Karpas-422 (cell line): ENCODE measurements around the gene PTGES3. TPM values are rescaled to one million over a fixed set of nuclear protein-coding genes. Genes with fewer than 3 reads are reported as not detected.
A peak's percentile ranks its signal among the peaks of the same experiment; 100 is the strongest.

Experiments used
- DNase-seq: peaks from one replicate; pipeline ENCODE4 v3.0.0-alpha.2; 2015
- H2AFZ ChIP-seq: fragments of 200-600 bp; sonication (generic); 2 replicates; pipeline ENCODE4 v1.6.1; 2014; ENCODE audit warnings: antibody characterized with exemption, low read length, mixed read lengths
- H3K27ac ChIP-seq: fragments of 200-600 bp; sonication (generic); 2 replicates; pipeline ENCODE4 v1.5.1; 2014; ENCODE audit warnings: mild to moderate bottlenecking, low read length, moderate library complexity
- H3K27me3 ChIP-seq: fragments of 200-600 bp; sonication (generic); 2 replicates; pipeline ENCODE4 v1.6.1; 2014; ENCODE audit warnings: low read length, mixed read lengths
- H3K36me3 ChIP-seq: fragments of 200-600 bp; sonication (generic); 2 replicates; pipeline ENCODE4 v1.6.1; 2014; ENCODE audit warnings: low read length, mixed read lengths; ENCODE audit not compliant: insufficient read depth
- H3K4me1 ChIP-seq: fragments of 200-600 bp; sonication (generic); 2 replicates; pipeline ENCODE4 v1.6.1; 2014; ENCODE audit warnings: mild to moderate bottlenecking, low read length, mixed read lengths
- H3K4me2 ChIP-seq: fragments of 200-600 bp; sonication (generic); 2 replicates; pipeline ENCODE4 v1.6.1; 2014; ENCODE audit warnings: low read length, low read depth, mild to moderate bottlenecking; ENCODE audit not compliant: poor library complexity, severe bottlenecking
- H3K4me3 ChIP-seq: fragments of 200-600 bp; sonication (generic); 2 replicates; pipeline ENCODE4 v1.5.1; 2014; ENCODE audit warnings: mild to moderate bottlenecking, antibody characterized with exemption, low read length, mixed read lengths
- H3K79me2 ChIP-seq: fragments of 200-600 bp; sonication (generic); 2 replicates; pipeline ENCODE4 v1.6.1; 2014; ENCODE audit warnings: mild to moderate bottlenecking, low read length, mixed read lengths
- H3K9ac ChIP-seq: fragments of 200-600 bp; sonication (generic); 2 replicates; pipeline ENCODE4 v1.6.0; 2014; ENCODE audit warnings: low read length
- H3K9me2 ChIP-seq: fragments of 200-600 bp; sonication (generic), shearing (Covaris generic); replicated peaks from 2 replicates; pipeline ENCODE4 v1.6.0; 2014; ENCODE audit warnings: mild to moderate bottlenecking, low read length, moderate library complexity; ENCODE audit not compliant: insufficient read depth
- H3K9me3 ChIP-seq: fragments of 300-700, 200-600 bp; sonication (generic); 2 replicates; pipeline ENCODE4 v1.6.1; 2014; ENCODE audit warnings: low read length, mixed read lengths
- H4K20me1 ChIP-seq: fragments of 200-600 bp; sonication (generic); 2 replicates; pipeline ENCODE4 v1.6.1; 2014; ENCODE audit warnings: mild to moderate bottlenecking, antibody characterized with exemption, low read length, low read depth; ENCODE audit not compliant: insufficient read depth
- total RNA-seq: library from RNA; depleted of rRNA; stranded (reverse); fragments of >200 nt; shearing (Covaris generic); gene quantifications from 2 replicates; pipeline ENCODE4 v1.2.3, GENCODE V29; 2014; ENCODE audit warnings: low replicate concordance

PTGES3 gene
- total RNA-seq, 1 experiment from 2014 or later: 126 TPM

DNA sequence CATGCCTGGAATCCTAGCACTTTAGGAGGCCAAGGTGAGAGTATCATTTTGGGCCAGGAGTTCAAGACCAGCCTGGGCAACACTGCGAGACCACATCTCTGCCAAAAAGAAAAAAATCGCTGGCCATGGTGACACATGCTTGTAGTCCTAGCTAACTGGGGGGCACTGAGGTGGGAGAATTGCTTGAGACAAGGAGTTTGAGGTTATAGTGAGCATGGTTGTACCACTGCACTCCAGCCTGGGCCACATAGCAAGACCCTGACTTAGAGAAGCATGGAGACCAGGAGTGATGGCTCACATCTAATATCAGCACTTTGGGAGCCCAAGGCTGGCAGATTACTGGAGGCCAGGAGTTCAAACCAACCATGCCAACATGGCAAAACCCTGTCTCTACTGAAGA lies 9.2 kb downstream of the PTGES3 start:
- no peaks in the 10 kb centered on the region for H3K4me1 ChIP-seq
- H3K9me3 ChIP-seq: no peaks in the 10 kb centered on the region
- no peaks in the 10 kb centered on the region for H3K27me3 ChIP-seq
- H3K4me2 ChIP-seq: no peak overlapping the region
- no peak overlapping the region for H3K9ac ChIP-seq
- no peak overlapping the region for H3K4me3 ChIP-seq
- no peaks in the 10 kb centered on the region for H3K9me2 ChIP-seq
- H3K36me3 ChIP-seq: peaks cover 20% of the 10 kb centered on the region; the same call in 1 of the 2 replicates
- H3K79me2 ChIP-seq: peaks cover 96% of the 10 kb centered on the region
- no peak overlapping the region for H2AFZ ChIP-seq
- no peak overlapping the region for H3K27ac ChIP-seq
- DNase-seq: no peak
- H4K20me1 ChIP-seq: peaks cover 66% of the 10 kb centered on the region

DNA sequence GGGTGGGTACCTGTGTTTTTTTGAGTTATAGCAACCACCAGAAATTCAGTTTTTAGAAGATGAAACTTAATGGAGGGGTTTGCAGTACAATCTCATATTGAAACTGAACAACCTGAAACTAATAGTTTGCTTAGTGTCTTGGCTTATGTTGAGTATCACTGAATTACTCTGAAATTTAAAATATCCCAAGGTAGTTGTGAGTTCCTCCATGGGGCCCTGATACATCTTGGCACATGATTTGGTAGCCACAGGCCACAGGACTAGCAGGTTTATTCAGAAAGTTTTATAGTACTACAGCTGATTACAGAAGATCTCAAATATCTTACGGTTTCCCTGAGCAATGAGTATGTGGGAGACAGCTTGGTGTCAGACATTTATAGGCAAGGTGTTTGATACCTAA lies 10.4 kb downstream of the PTGES3 start:
- no peak overlapping the region for H3K9ac ChIP-seq
- peaks cover 69% of the 10 kb centered on the region for H4K20me1 ChIP-seq
- no peaks in the 10 kb centered on the region for H3K9me3 ChIP-seq
- H2AFZ ChIP-seq: no peak overlapping the region
- H3K4me2 ChIP-seq: no peak overlapping the region
- no peak overlapping the region for H3K27ac ChIP-seq
- peaks cover 93% of the 10 kb centered on the region for H3K79me2 ChIP-seq
- no peak overlapping the region for H3K4me3 ChIP-seq
- no peak for DNase-seq
- no peaks in the 10 kb centered on the region for H3K4me1 ChIP-seq
- no peaks in the 10 kb centered on the region for H3K9me2 ChIP-seq
- H3K27me3 ChIP-seq: no peaks in the 10 kb centered on the region
- H3K36me3 ChIP-seq: peaks cover 25% of the 10 kb centered on the region; the same call in 1 of the 2 replicates

DNA sequence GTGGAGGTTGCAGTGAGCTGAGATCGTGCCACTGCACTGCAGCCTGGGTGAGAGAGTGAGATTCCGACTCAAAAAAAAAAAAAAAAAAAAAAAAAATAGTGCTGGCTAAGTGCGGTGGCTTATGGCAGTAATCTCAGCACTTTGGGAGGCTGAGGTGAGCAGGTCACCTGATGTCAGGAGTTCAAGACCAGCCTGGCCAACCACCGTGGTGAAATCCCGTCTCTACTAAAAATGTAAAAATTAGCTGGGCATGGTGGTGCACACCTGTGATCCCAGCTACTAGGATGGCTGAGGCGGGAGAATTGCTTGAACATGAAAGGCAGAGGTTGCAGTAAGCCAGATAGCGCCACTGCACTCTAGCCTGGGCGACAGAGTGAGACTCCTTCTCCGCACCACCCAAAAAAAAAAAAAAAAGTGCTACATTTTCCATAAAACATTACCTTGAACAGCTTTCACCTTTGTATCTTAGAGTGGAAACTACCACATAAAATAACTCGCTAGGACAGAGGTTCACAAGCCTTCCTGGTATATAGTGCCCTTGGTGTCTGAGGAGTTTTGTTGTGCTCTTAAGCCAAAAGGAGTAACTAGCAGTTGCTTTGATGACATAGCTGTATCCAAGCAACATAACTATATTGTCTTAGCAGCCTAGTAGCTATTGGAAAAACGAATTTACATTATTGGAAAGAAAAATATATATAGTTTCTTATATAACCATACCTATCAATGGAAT lies 11.1 kb downstream of the PTGES3 start:
- DNase-seq: no peak
- H2AFZ ChIP-seq: no peak overlapping the region
- peaks cover 66% of the 10 kb centered on the region for H4K20me1 ChIP-seq
- no peaks in the 10 kb centered on the region for H3K4me1 ChIP-seq
- no peaks in the 10 kb centered on the region for H3K9me3 ChIP-seq
- no peak overlapping the region for H3K4me3 ChIP-seq
- no peak overlapping the region for H3K27ac ChIP-seq
- H3K27me3 ChIP-seq: no peaks in the 10 kb centered on the region
- no peak overlapping the region for H3K4me2 ChIP-seq
- no peaks in the 10 kb centered on the region for H3K9me2 ChIP-seq
- peaks cover 93% of the 10 kb centered on the region for H3K79me2 ChIP-seq
- no peak overlapping the region for H3K9ac ChIP-seq
- peaks cover 28% of the 10 kb centered on the region for H3K36me3 ChIP-seq

DNA sequence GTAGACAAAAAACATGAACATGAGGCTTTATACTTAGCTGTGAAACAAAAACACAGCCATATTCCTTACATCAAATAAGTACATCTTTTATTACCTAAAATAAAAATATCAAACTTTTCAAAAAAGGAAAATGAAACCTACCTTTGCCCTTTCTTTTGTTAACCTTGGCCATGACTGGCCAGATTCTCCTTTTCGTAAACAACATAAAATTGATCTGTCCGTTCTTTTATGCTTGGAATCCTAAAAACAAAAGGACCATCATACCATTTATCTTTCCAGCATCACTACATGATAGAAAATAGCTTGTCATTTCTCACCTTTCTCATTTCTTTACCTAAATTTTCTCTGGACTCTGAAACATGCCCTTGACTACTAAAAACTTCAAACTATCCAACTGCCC lies 16.5 kb downstream of the PTGES3 start:
- Histone ChIP-seq H3K4me1 (no peaks in the 10 kb centered on the region), H3K4me2 (no peak overlapping the region), H3K9me2 (no peaks in the 10 kb centered on the region), H3K9ac (no peak overlapping the region), H3K27me3 (no peaks in the 10 kb centered on the region), H3K9me3 (no peaks in the 10 kb centered on the region), H3K79me2 (peaks cover 64% of the 10 kb centered on the region), H3K27ac (no peak overlapping the region), H3K4me3 (no peak overlapping the region), H3K36me3 (peaks cover 57% of the 10 kb centered on the region), H2AFZ (no peak overlapping the region), H4K20me1 (peaks cover 30% of the 10 kb centered on the region)
- no peak for DNase-seq

DNA sequence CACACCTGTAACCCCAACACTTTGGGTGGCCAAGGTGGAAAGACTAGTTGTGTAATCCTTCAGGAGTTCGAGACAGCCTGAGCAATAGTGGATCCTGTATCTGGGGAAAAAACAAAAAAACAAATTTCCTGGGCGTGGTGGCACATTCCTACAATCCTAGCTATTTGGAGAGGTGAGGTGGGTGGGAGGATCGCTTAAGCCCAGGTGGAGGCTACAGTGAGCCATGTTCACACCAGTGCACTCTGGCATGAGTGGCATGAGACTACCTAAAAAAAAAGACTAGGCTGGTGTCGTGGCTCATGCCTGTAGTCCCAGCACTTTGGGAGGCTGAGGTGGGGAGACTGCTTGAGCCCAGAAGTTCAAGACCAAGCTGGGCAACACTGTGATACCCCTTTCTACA lies 17.2 kb downstream of the PTGES3 start:
- H3K79me2 ChIP-seq: peaks cover 58% of the 10 kb centered on the region
- H3K9ac ChIP-seq: no peak overlapping the region
- DNase-seq: no peak
- H3K27ac ChIP-seq: no peak overlapping the region
- no peaks in the 10 kb centered on the region for H3K27me3 ChIP-seq
- H3K4me2 ChIP-seq: no peak overlapping the region
- peaks cover 64% of the 10 kb centered on the region for H3K36me3 ChIP-seq
- peaks cover 29% of the 10 kb centered on the region for H4K20me1 ChIP-seq
- H3K4me1 ChIP-seq: no peaks in the 10 kb centered on the region
- no peaks in the 10 kb centered on the region for H3K9me2 ChIP-seq
- H3K4me3 ChIP-seq: no peak overlapping the region
- H3K9me3 ChIP-seq: no peaks in the 10 kb centered on the region
- H2AFZ ChIP-seq: no peak overlapping the region

DNA sequence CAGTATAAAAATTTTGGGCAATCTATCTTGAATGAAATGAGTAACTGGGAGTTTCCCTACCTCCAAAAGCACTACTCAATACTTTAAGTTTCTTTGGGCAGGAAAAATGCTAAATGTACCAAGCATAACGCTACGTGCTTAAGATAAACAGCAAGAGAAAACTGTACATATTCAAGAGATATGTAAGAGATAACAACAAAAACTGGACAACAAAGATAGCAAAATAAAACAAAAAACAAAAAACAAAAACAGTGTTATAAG lies 20.0 kb downstream of the PTGES3 start:
- Histone ChIP-seq H3K27me3 (no peaks in the 10 kb centered on the region), H3K27ac (no peak overlapping the region), H4K20me1 (peaks cover 13% of the 10 kb centered on the region), H3K9ac (no peak overlapping the region), H3K79me2 (peaks cover 38% of the 10 kb centered on the region), H3K36me3 (peaks cover 81% of the 10 kb centered on the region), H3K4me3 (no peak overlapping the region), H3K4me1 (no peaks in the 10 kb centered on the region), H2AFZ (no peak overlapping the region), H3K9me3 (no peaks in the 10 kb centered on the region), H3K9me2 (no peaks in the 10 kb centered on the region), H3K4me2 (no peak overlapping the region)
- DNase-seq: no peak

DNA sequence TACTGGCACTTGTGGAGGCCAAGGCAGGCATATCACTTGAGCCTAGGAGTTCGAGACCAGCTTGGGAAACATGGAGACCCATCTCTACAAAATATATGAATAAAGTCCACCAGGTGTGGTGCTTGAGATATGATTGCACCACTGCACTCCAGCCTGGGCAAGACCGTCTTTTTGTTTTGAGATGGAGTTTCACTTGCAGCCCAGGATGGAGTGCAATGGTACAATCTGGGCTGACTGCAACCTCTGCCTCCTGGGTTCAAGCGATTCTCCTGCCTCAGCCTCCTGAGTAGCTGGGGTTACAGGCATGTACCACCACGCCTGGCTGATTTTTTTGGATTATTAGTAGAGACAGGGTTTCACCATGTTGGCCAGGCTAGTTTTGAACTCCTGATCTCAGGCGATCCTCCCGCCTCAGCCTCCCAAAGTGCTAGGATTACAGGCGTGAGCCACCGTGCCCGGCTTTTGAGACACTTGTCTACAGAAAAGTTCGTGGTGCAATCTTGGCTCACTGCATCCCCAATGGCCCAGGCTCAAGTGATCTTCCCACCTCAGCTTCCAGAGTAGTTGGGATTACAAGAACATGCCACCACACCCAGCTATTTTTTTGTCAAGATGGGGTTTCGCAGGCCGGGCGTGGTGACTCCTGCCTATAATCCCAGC lies 26.0 kb downstream of the PTGES3 start:
- H3K4me1 ChIP-seq: peaks cover 37% of the 10 kb centered on the region
- H3K79me2 ChIP-seq: 0 out of 2 replicates have a peak, but pooled peaks cover 3% of the 10 kb centered on the region
- H4K20me1 ChIP-seq: no peaks in the 10 kb centered on the region
- no peak overlapping the region for H3K4me3 ChIP-seq
- no peaks in the 10 kb centered on the region for H3K27me3 ChIP-seq
- DNase-seq: no peak
- no peaks in the 10 kb centered on the region for H3K9me3 ChIP-seq
- no peak overlapping the region for H3K27ac ChIP-seq
- H2AFZ ChIP-seq: no peak overlapping the region
- no peaks in the 10 kb centered on the region for H3K9me2 ChIP-seq
- H3K9ac ChIP-seq: no peak overlapping the region
- H3K4me2 ChIP-seq: no peak overlapping the region
- peaks cover 29% of the 10 kb centered on the region; the same call in 1 of the 2 replicates for H3K36me3 ChIP-seq

DNA sequence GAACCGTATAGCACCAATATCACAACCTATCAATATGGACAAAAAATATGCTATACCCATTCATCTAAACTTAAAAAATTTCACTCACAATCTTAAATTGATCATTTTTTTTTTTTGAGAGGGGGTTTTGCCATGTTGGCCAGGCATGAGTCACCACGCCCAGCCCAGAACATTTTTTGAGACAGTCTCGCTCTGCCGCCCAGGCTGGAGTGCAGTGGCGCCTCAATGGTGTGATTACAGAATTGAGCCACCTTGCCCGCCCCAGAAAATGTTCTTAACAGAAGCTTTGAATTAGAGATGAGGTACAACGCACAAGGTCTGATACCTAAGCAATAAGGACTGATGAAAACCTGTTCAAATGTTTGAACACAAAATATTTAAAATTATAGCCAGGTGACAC lies 26.5 kb downstream of the PTGES3 start:
- no peak overlapping the region for H3K4me3 ChIP-seq
- H3K9ac ChIP-seq: no peak overlapping the region
- H3K4me2 ChIP-seq: no peak overlapping the region
- H3K79me2 ChIP-seq: 0 out of 2 replicates have a peak, but pooled peaks cover 3% of the 10 kb centered on the region
- H3K36me3 ChIP-seq: peaks cover 24% of the 10 kb centered on the region; the same call in 1 of the 2 replicates
- H3K27ac ChIP-seq: no peak overlapping the region
- peaks cover 37% of the 10 kb centered on the region for H3K4me1 ChIP-seq
- H3K9me3 ChIP-seq: no peaks in the 10 kb centered on the region
- H3K27me3 ChIP-seq: no peaks in the 10 kb centered on the region
- no peaks in the 10 kb centered on the region for H3K9me2 ChIP-seq
- DNase-seq: peak; percentile 57
- no peak overlapping the region for H2AFZ ChIP-seq
- H4K20me1 ChIP-seq: no peaks in the 10 kb centered on the region
